Measurements from ENCODE around the gene APBB1IP.
"Not testable (repeated sequence)": the region's sequence is repeated elsewhere in the genome, so short reads cannot be mapped to it uniquely, and the experiment has no call there.

The APBB1IP gene

GRCh38 chr10:26567351-26567721 lies 129.2 kb downstream of the APBB1IP start:
- DNase-seq (ENCODE audit: low read depth): no peak
- no peak for TF ChIP-seq CTCF (IDR thresholded peaks at IDR 0.05; ENCODE audit: low read depth, low read length, missing control alignments)
- no peak overlapping the region for H3K4me3 ChIP-seq (ENCODE audit: low read depth, low read length)

- no peak overlapping the region for H3K4me3 ChIP-seq (ENCODE audit: low read depth, low read length)
- DNase-seq (ENCODE audit: low read depth): no peak
- TF ChIP-seq CTCF (IDR thresholded peaks at IDR 0.05; ENCODE audit: low read depth, low read length, missing control alignments): no peak
Observed at GRCh38 chr10:26571655-26572054, 133.5 kb downstream of the APBB1IP start.

- DNase-seq (ENCODE audit: low read depth): no peak
- TF ChIP-seq CTCF (IDR thresholded peaks at IDR 0.05; ENCODE audit: low read depth, low read length, missing control alignments): peak; percentile 20
- H3K4me3 ChIP-seq (ENCODE audit: low read depth, low read length): no peak overlapping the region
Observed at GRCh38 chr10:26573674-26574073, 135.5 kb downstream of the APBB1IP start.

GRCh38 chr10:26574783-26575182 lies 136.6 kb downstream of the APBB1IP start:
- no peak overlapping the region for H3K4me3 ChIP-seq (ENCODE audit: low read depth, low read length)
- DNase-seq (ENCODE audit: low read depth): peak; percentile 71
- TF ChIP-seq CTCF (IDR thresholded peaks at IDR 0.05; ENCODE audit: low read depth, low read length, missing control alignments): no peak

GRCh38 chr10:26578371-26578770 lies 140.2 kb downstream of the APBB1IP start:
- DNase-seq (ENCODE audit: low read depth); H3K4me3 ChIP-seq (ENCODE audit: low read depth, low read length): not testable (repeated sequence)

GRCh38 chr10:26579256-26580063 lies 141.3 kb downstream of the APBB1IP start:
- H3K4me3 ChIP-seq (ENCODE audit: low read depth, low read length): no peak overlapping the region
- TF ChIP-seq CTCF (IDR thresholded peaks at IDR 0.05; ENCODE audit: low read depth, low read length, missing control alignments): no peak
- no peak for DNase-seq (ENCODE audit: low read depth)

GRCh38 chr10:26586211-26586610 lies 148.1 kb downstream of the APBB1IP start:
- no peak overlapping the region for H3K4me3 ChIP-seq (ENCODE audit: low read depth, low read length)
- no peak for DNase-seq (ENCODE audit: low read depth)
- TF ChIP-seq CTCF (IDR thresholded peaks at IDR 0.05; ENCODE audit: low read depth, low read length, missing control alignments): no peak
